Astrocyte of the spinal cord (primary cell): ENCODE measurements around the gene PRLHR.

ENCODE experiments used
- DNase-seq: peaks from one replicate; pipeline ENCODE4 v3.0.0; 2011; ENCODE audit warnings: low read depth, low spot score
- H3K4me3 ChIP-seq: 2 replicates; pipeline ENCODE4 v1.5.1; 2011; ENCODE audit warnings: low read depth, mild to moderate bottlenecking, low read length, moderate library complexity
- CTCF ChIP-seq: IDR thresholded peaks from 2 replicates; pipeline ENCODE4 v1.5.1; 2012; ENCODE audit warnings: low read depth, mild to moderate bottlenecking, low read length, inconsistent platforms
- in situ Hi-C: cut with HindIII; loops from 2 replicates; pipeline ENCODE4 v1.10.0; 2017; ENCODE audit warnings: low sequenced_read_pairs

PRLHR gene

GRCh38 chr10:118542745-118543144 is 52.7 kb downstream of the PRLHR start:
- in situ Hi-C loops, result no loop called here
- no peak overlapping the region for H3K4me3 ChIP-seq
- TF ChIP-seq CTCF, result no peak
- DNase-seq, result no peak

- TF ChIP-seq CTCF, result no peak
- DNase-seq, result no peak
- H3K4me3 ChIP-seq, result no peak overlapping the region
- in situ Hi-C loops, result no loop called here
These were observed 53.2 kb downstream of the PRLHR start for GRCh38 chr10:118542205-118542604.

- no peak for DNase-seq
- no peak for TF ChIP-seq CTCF
- no peak overlapping the region for H3K4me3 ChIP-seq
- in situ Hi-C loops, result no loop called here
These were observed 53.7 kb downstream of the PRLHR start for GRCh38 chr10:118541718-118542117.
